GM20431 (cell line): ENCODE results near the gene KREMEN2.

Source experiments
- in situ Hi-C: fragments of 300-500 bp; cut with MseI, MboI; formaldehyde crosslinking; loops from one replicate; pipeline ENCODE4 v1.15.0; 2020; ENCODE audit warnings: low sequenced_read_pairs; ENCODE audit not compliant: unreplicated experiment

Gene KREMEN2

GRCh38 chr16:2962334-2963073 is 1.6 kb upstream of the KREMEN2 start:
- in situ Hi-C loops, result no loop called here

GRCh38 chr16:2963074-2963722 is 877 bp upstream of the KREMEN2 start:
- in situ Hi-C loops, result no loop called here

GRCh38 chr16:2964475-2965336 is 631 bp downstream of the KREMEN2 start:
- in situ Hi-C loops, result no loop called here

- in situ Hi-C loops, result no loop called here
Measured at GRCh38 chr16:2966043-2966807, 2.1 kb downstream of the KREMEN2 start.

GRCh38 chr16:2966808-2967191 is 2.7 kb downstream of the KREMEN2 start:
- in situ Hi-C loops, result no loop called here

- in situ Hi-C loops, result no loop called here
Measured at GRCh38 chr16:2967211-2967631, 3.1 kb downstream of the KREMEN2 start.

- in situ Hi-C loops, result no loop called here
Measured at GRCh38 chr16:2967721-2968161, 3.7 kb downstream of the KREMEN2 start.

GRCh38 chr16:2968368-2968737 is 4.3 kb downstream of the KREMEN2 start:
- in situ Hi-C loops, result no loop called here

- in situ Hi-C loops, result no loop called here
Measured at GRCh38 chr16:2968738-2969544, 4.9 kb downstream of the KREMEN2 start, which contains the start of gene PAQR4. TSS of gene PAQR4 (plus strand) at chr16:2969348. CDS start at chr16:2969675, 327 bp downstream.

GRCh38 chr16:2969545-2970521 is 5.8 kb downstream of the KREMEN2 start:
- in situ Hi-C loops, result no loop called here

GRCh38 chr16:2970563-2970962 is 6.5 kb downstream of the KREMEN2 start:
- in situ Hi-C loops, result no loop called here

GRCh38 chr16:2971134-2971984 is 7.3 kb downstream of the KREMEN2 start:
- in situ Hi-C loops, result no loop called here

- in situ Hi-C loops, result no loop called here
Measured at GRCh38 chr16:2971985-2972784, 8.1 kb downstream of the KREMEN2 start.

- in situ Hi-C loops, result no loop called here
Measured at GRCh38 chr16:2973093-2973492, 9.0 kb downstream of the KREMEN2 start.

- in situ Hi-C loops, result no loop called here
Measured at GRCh38 chr16:2973605-2974318, 9.7 kb downstream of the KREMEN2 start.
